COR-L47 (cell line): Measurements from ENCODE around the gene PHF12.
A peak's percentile ranks its signal among the peaks of the same experiment; 100 is the strongest.
"Not testable (repeated sequence)": the region's sequence is repeated elsewhere in the genome, so short reads cannot be mapped to it uniquely, and the experiment has no call there.

Experiments
- DNase-seq: peaks from one replicate; lab custom pipeline; 2025; lab: John Stamatoyannopoulos, UW

Gene PHF12

GRCh38 chr17:28929787-28930186, 21.5 kb downstream of the PHF12 start:
- DNase-seq, result no peak

GRCh38 chr17:28928061-28928460, 23.3 kb downstream of the PHF12 start:
- no peak for DNase-seq

GRCh38 chr17:28926786-28927185, 24.5 kb downstream of the PHF12 start:
- DNase-seq, result no peak

- no peak for DNase-seq
Measured at GRCh38 chr17:28926366-28926765, 25.0 kb downstream of the PHF12 start.

- DNase-seq, result no peak
Measured at GRCh38 chr17:28925912-28926365, 25.4 kb downstream of the PHF12 start.

- DNase-seq, result no peak
Measured at GRCh38 chr17:28920201-28920600, 31.1 kb downstream of the PHF12 start.

GRCh38 chr17:28918295-28918694, 33.0 kb downstream of the PHF12 start:
- DNase-seq, result no peak

GRCh38 chr17:28917465-28917864, 33.9 kb downstream of the PHF12 start:
- DNase-seq, result no peak

GRCh38 chr17:28917029-28917428, 34.3 kb downstream of the PHF12 start:
- DNase-seq, result no peak

- DNase-seq, result peak; percentile 26
Measured at GRCh38 chr17:28916302-28916934, 34.9 kb downstream of the PHF12 start.

GRCh38 chr17:28912938-28913333, 38.4 kb downstream of the PHF12 start:
- no peak for DNase-seq

- no peak for DNase-seq
Measured at GRCh38 chr17:28912281-28912937, 38.9 kb downstream of the PHF12 start.

- DNase-seq, result no peak
Measured at GRCh38 chr17:28911411-28912045, 39.8 kb downstream of the PHF12 start.

- DNase-seq, result no peak
Measured at GRCh38 chr17:28910534-28910933, 40.8 kb downstream of the PHF12 start.

- DNase-seq, result no peak
Measured at GRCh38 chr17:28908640-28909167, 42.6 kb downstream of the PHF12 start.

GRCh38 chr17:28907709-28908475, 43.4 kb downstream of the PHF12 start:
- DNase-seq, result no peak

- DNase-seq, result no peak
Measured at GRCh38 chr17:28906706-28907438, 44.4 kb downstream of the PHF12 start.

- DNase-seq, result no peak
Measured at GRCh38 chr17:28906276-28906675, 45.0 kb downstream of the PHF12 start.

- no peak for DNase-seq
Measured at GRCh38 chr17:28904800-28905199, 46.5 kb downstream of the PHF12 start.

- DNase-seq, result not testable (repeated sequence)
Measured at GRCh38 chr17:28903546-28903841, 47.8 kb downstream of the PHF12 start.

- peak; percentile 97 for DNase-seq
Measured at GRCh38 chr17:28902819-28903545, 48.3 kb downstream of the PHF12 start, which contains the start of gene DHRS13. TSS of gene DHRS13 (minus strand) at chr17:28903079. CDS start at chr17:28902944, 135 bp downstream.
